Measurements from ENCODE around the gene ENPP3.
"Not testable (repeated sequence)": the region's sequence is repeated elsewhere in the genome, so short reads cannot be mapped to it uniquely, and the experiment has no call there.

The ENPP3 gene

DNA sequence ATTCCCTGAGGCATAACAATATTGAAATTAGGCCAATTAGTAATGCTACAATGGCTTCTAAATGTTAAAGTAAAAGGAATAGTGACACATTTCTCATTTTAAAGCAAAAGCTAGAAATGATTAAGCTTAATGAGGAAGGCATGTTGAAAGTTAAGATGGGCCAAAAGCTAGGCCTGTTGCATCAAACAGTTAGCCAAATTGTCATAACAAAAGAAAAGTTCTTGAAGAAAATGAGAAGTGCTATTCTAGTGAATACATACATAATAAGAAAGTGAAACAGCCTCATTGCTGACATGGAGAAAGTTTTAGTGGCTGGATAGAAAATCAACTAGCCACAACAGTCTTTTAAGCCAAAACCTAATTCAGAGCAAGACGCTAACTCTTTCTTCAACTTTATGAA, 51.2 kb downstream of the ENPP3 start:
- DNase-seq, result no peak

DNA sequence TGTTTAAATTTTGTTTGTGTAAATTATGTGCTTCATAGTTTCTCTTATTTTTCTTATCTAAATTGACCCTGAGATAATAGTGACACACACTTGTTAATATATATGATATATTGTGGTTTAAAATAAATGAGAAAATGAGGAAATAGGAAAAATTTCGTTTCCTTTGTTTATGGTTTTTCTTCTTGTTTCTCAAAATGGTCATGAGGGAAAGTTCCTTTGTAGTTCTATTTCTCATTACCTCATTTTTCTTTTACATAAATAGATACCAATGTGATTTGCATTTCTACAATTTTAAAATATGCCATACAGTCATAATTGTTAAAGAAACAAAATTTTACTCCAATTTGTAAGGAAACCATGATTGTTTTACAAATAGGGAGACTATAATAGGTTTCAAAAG, 54.9 kb downstream of the ENPP3 start:
- no peak for DNase-seq

DNA sequence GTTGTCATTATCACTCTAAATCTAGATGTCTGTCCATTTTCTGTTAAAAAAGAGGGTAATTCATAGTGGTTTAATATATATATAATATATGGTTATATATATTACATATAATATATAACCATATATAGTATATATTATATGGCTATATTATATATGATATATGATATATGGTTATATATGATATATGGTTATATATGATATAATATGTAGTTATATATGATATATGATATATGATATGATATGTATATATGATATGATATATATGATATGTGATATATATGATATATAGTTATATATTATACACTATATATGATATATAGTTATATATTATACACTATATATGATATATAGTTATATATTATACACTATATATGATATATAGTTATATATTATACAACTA, 55.5 kb downstream of the ENPP3 start:
- DNase-seq, result no peak

DNA sequence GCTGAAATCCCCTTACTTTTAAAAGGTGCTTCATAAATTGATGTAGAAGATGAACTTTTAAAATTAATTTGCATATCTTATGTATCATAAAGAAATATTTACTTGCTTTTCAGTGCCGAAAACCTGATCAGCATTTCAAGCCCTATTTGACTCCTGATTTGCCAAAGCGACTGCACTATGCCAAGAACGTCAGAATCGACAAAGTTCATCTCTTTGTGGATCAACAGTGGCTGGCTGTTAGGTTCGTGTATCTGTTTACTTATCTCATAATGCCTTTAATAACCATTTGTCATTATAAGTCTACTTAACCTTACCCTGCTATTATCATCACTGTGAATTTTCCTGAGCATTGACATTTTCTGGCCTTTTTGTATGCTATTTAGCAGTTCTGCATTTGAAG, 56.3 kb downstream of the ENPP3 start:
- DNase-seq, result no peak

DNA sequence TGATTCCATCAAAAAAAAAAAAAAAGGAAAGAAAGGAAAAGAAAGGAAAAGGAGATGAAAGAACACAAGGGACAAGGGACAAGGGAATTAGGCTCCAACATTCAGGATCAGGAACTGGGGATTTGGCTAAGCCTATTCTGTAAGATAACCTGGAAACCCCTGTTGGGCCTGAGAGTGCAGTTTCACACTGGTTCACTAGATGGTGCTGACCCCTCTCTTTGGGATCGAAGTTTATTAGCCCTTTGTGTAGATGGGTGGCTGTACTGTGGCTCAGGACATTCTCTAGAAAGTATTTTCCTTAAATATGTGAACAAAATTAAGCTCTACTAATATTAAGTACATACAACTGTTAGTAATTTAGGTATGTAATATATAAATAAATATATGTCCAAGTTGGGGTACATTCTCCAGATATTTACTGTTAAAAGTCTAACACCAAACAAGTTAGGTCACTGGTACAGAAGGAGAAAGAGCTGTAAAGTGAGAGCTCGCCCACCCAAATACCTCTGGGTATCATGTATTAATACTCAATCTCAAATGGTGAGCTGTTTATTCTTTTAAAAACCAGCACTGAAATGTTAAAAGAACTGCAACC, 57.8 kb downstream of the ENPP3 start:
- peak; percentile 28 for DNase-seq

DNA sequence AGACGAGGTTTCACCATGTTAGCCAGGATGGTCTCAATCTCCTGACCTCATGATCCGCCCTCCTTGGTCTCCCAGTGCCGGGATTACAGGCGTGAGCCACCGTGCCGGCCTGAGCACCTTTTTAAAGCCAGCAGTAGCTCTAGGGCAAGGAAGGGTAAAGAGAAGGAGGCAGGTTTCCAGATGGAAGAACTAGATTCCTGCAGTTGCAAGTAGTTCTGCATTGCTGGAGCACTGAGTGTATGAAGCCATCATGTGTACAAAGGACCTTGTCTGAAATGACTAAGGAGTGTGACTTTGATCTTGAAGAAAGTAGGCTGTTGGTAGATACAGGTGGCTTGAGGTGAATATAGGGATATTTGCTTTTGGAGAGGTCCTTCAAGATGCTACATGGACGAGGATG, 59.9 kb downstream of the ENPP3 start:
- DNase-seq, result no peak

DNA sequence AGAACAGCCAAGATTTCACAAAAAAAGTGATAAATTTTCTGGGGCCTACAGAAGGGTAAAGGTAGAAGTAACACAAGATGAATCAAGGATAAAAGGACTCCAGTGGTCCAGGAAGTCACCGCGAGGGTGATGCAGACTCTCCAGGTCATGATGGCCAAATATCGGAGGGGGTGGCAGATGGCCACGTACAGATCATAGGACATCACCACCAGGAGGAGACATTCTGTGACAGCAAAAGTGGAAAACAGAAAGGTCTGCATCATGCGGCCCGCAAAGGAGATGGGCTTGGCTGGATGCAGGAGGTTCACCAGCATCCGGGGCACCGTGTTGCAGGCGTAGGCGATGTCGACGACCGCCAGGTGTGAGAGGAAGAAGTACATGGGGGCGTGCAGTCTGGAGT, 63.7 kb downstream of the ENPP3 start:
- DNase-seq, result not testable (repeated sequence)

DNA sequence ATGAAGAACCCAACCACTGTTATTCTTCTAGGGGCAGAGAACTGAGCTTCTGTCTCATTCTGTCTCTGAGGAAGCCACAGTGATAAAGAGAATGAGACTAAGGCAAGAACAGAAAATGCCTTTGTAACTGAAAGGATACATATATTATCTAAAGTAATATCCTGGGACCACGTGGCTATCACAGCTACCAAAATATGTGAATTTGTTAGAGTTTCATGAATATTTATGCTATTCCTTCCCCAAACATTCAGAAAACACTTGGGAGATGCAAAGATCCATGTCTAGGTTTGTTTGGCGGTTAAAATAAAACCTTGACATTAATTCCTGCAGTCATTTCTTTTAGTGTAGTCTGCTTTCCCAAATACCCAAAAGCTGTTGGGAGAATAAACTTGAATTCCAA, 66.8 kb downstream of the ENPP3 start:
- DNase-seq, result not testable (repeated sequence)

DNA sequence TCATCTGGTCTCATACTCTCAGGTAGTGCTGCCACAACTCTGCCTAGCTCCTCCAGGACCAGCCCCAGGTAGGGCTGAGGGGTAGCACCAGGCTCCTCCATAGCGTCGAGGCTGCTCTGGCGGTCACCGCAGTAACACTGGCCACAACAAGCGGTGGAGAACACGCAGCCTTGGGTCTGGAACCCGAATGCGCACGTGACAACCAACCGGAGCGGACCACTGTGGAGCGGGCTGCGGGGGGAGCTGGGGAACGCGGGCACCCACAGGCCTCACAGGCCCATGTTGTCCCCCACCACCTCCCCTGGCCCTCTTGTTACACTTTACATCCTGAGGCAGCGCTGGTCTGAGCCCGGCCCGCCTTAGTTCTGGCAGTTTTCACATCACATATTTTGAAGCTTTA, 73.8 kb downstream of the ENPP3 start, which contains the start of gene CTAGE9:
TSS of gene CTAGE9 (minus strand) at position 101 of the 400 bp plus-strand sequence. CDS start at position 101, 0 bp downstream.
- DNase-seq, result not testable (repeated sequence)

DNA sequence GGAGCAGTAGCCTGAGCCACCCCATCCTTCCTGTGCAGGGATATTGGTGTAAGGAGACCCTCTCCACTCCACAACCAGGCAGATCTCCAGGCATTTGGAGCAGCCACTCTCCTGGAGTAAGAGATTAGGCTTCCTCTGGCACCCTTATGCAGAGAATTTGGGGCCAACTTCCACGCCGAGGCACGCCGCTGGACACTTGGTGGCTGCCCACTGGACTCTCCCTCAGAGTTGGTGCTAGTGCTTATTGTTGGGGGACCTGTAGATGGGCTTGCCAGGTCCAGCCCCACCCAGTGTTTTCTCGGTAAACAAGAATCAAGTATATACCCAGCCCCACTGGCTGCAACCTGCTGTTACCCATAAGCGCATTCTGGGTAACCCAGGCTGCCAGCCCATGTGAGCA, 78.5 kb downstream of the ENPP3 start:
- not testable (repeated sequence) for DNase-seq

DNA sequence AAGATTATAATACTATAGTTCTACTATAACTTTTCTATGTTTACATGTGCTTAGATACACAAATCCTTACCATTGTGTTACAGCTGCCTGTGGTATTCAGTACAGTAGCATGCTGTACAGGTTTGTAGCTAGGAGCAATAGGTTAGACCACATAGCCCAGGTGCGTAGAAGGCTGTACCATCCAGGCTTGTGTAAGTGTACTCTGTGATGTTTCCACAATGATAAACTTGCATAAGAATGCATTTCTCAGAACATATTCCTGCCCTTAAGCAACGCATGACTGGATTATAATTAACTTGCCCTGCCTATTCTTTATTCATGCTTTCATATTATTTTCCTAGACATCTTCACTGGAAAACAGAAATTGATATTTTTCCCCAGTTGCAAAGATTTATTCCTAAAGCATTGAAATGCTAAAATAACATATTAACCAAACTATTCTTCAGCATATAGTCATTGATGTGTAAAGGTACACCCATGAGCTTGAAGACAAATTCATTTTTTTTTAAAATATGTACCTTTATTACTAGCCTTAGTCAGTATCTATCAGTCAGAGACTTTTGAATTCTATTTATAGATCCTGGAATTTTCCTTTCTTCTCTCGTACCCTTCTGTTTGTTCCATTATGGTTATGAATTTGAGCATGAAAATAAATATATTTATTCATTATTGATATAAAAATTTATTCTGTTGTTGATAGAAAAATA, 80.9 kb downstream of the ENPP3 start:
- DNase-seq, result no peak

DNA sequence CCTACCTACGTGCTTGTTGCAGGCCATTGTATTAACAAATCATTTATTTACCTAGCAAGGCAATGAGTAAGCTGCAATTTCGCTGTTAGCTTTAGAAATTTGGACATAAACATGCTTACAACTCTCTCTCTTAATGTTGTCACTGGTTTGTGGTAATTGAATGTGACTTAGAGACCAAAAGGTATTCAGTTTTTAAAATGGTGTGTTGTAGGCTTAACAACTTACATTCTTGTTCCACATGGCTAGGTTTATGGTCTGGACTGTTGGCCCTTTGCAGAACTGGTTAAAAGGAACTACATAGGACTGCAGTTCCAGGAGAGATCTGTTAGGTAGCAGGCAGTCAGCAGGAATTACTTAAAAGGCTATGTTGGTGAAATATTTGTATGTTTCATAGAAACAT, 84.1 kb downstream of the ENPP3 start:
- DNase-seq, result no peak

DNA sequence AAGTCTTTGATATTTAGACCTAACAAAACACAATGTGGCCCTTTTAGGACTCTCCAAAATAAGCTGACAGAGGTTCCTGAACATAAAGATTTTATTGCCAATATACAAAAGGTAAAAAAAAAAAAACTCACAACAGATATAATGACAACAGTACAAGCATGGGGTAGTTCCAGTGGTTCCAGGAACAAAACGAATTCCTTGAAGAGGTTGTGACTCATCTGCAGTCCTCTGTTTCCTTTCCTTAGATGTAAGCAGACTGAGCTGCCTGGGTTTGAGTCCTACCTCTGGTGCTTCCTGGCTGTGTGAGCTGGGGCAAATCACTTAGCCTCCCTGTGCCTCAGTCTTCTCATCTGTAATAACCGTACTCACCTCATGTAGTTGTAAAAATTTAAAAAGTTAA, 87.0 kb downstream of the ENPP3 start:
- DNase-seq, result no peak

DNA sequence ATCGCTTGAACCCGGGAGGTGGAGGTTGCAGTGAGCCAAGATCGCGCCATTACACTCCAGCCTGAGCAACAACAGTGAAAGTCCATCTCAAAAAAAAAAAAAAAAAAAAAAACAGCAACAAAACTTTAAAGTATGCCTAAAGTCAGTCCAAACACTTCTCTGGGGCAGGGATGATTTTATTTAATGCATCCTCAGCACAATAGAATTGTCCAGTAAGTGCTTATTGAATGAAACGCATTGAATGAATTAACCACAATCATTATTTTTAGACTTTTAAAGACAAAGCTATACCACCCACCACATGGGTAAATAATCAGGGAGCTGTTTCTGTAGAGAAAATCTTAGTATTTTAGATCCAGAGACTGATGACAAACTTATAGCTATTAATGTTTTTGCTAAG, 90.4 kb downstream of the ENPP3 start:
- DNase-seq, result no peak

DNA sequence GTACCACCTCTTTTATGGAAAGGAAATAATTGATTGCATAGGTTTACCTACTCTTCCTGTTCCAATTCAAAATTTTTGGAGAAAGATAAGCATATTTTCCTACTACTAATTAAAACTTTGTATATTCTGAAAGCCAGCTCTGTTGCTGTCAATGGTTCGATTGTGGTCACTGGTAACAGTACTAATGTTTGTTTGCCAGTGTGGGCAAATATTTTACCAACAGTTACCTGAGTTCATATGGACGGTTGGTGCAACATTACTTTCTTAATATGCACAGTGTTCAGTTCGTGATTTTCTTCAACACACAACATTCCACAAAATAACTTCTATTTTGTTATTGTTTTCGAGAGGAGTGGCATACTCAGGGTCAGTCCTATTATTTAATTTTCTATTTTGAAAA, 90.8 kb downstream of the ENPP3 start:
- no peak for DNase-seq

DNA sequence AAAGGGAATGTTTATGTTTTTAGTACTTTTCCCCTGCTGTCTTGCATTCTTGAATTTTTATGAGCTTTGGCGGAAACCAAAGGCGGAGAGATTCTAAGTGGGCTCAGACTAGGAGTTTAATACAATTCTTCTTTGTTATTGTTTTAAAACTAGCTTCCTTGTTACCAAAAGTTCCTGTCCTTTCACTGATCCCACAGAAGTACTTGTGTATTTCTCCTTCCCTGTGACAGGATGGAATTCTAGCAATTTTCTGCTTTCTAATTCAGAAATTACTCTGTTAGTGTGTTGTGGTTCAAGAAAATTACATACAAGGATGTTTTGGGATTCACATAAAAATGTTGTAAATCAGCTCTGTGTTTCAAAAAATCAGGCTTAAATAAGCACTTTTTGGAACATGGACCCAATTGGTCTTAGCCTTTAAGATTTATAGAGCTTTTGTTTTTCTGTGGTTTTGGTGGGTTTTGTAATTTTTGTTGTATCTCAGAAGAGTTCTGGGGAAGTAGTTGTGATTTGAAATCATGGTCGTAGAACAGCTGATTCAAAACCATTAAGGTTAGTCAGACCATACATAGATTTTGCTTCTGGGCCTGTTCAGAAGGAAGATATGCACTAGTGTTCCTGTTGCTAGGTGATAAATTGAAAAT, 91.3 kb downstream of the ENPP3 start:
- DNase-seq, result no peak

DNA sequence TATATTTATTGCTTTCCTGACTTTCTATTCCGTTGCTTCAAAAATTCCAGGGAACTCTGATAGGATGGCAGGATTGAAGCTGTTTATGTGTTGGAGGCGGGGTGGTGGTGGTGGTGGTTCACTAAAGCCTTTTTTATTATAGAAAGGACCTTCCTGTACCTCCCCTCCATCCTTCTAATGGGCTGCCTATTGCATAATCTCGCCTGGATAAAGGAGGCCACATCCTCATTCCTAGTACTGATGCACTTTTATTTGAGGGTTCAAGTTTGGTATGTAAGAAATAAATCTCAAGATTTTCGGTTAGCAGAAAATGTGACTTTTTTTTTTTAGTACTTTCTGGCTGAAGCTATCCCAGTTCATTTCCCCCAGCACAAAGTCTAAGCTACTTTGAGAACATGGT, 92.4 kb downstream of the ENPP3 start:
- DNase-seq, result no peak

DNA sequence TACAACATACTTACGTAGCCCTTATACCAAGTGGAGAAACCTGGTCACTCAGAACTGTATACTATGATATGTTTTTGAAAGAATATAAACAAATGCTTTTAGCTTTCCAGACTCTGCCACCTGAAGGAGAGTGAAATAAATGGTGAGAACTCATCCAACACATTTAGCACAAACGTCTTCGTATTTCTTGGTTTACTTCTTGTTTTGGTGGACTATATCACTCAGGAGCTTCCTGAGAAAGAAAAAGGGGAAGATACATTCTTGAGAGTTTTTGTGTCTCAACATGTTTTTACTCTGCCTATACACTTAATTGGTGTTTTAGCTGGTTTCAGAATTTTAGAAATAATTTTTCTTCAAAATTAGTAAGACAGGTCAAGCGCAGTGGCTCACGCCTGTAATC, 93.2 kb downstream of the ENPP3 start:
- no peak for DNase-seq

DNA sequence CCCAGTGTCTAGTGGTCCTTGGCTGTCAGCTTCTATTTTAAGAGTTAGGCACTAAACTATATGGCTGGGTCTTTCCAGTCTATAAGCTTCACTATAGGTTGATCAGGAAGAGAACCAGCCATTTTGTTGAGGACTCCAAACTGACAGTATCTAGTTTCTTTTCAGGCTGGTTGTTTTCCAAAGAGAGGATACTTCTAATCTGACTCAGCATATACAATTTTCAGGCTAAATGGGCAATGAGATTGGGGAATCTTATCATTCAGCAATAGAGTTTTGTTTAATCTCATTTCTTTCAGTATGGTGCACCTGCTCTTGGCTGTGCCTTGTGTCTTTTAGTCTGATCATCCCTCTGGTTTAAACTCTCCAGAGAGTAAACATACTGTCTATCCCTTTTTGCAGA, 94.1 kb downstream of the ENPP3 start:
- no peak for DNase-seq

DNA sequence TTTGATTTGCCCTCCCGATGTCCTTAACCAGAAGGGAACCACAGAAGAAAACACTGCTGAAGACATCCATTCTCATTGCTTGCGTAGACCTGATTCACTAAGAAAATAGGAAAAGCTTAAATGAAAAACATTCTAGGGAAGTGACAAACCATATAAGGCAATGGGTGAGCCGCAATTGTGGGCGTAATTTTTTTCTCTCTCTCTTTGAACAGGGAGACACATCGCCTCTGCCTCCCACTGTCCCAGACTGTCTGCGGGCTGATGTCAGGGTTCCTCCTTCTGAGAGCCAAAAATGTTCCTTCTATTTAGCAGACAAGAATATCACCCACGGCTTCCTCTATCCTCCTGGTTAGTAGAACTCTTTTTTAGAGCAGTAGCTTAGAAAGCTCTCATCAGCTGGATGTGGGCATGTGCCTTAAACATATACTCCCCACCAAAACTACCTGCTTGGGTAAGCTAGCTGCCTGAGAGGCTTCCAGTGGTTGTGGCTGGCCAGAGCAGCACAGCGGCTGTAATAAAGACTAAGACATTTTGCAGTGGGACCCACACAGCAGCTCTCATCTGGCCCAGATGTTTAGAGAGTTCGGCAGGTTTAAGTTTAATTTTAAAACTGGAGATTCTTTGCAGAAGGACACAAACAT, 96.4 kb downstream of the ENPP3 start:
- peak; percentile 5 for DNase-seq

DNA sequence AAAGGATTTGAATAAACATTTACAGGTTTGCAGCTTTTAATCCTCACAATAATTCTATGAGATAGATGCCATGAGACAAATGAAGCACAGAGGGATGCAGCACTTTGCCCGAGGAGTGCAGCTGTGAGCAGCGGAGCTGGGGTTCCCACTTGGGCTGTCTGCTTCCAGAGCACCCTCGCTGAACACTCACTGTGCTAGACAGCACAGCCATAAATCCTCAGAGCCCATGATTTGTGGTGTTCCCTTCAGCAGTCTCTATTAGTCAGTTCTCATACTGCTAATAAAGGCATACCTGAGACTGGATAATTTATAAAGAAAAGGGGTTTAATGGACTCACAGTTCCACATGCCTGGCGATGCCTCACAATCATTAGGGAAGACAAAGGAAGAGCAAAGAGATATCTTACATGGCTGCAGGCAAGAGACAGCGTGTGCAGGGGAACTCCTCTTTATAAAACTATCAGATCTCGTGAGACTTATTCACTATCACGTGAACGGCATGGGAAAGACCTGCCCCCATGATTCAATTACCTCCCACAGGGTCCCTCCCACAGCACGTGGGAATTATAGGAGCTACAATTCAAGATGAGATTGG, 99.0 kb downstream of the ENPP3 start:
- no peak for DNase-seq

DNA sequence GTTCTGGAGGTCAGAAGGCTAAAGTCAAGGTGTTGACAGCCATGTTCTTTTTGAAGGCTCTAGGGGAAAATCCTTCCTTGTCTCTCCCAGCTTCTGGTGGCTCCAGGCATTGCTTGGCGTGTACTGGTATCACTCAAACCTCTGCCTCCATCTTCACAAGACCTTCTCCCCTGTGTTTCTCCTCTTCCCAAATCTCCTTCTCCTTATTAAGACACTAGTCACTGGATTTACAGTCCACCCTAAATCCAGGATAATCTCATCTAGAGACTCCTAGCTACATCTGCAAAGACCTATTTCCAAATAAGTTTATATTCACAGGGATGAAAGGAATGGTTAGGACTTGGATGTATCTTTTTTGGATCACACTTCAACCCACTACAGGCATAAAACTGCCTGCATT, 99.7 kb downstream of the ENPP3 start:
- DNase-seq, result no peak

DNA sequence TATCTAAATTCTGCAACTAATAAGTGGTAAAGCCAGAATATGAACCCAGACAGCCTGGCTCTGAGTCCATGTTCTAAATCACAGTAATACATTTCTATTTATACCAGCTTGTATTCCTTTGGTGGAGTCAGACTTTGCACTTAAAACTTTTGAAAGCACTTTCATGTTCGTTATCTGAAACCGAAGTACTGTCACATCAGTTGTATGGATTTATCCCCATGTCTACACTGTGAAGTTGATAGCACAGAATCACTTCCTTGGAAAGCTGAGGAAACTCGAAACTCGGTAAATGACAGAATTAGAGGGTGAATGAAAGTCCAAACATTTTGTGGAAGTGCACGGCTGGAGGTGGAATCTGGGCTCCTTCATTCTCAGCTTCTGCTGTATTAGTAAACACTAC, 102.0 kb downstream of the ENPP3 start:
- DNase-seq, result no peak

DNA sequence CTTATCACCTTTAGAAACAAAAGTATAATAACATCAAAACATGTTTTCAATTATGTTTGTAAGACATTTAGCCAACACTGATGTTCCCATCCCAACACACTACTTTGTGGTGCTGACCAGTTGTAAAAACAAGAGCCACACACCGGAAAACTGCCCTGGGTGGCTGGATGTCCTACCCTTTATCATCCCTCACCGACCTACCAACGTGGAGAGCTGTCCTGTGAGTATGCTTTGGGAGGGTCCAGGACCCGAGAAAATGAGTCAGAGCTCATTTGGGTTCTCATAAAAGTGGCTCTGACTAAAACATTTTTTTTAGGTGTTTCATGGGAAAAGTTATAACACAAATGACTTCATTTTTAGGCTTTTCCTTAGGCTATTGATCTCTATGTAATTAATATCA, 103.1 kb downstream of the ENPP3 start:
- peak; percentile 5 for DNase-seq

Data from T1000 (cell line).